ENCODE results near the gene NCKAP5.

Gene NCKAP5

DNA sequence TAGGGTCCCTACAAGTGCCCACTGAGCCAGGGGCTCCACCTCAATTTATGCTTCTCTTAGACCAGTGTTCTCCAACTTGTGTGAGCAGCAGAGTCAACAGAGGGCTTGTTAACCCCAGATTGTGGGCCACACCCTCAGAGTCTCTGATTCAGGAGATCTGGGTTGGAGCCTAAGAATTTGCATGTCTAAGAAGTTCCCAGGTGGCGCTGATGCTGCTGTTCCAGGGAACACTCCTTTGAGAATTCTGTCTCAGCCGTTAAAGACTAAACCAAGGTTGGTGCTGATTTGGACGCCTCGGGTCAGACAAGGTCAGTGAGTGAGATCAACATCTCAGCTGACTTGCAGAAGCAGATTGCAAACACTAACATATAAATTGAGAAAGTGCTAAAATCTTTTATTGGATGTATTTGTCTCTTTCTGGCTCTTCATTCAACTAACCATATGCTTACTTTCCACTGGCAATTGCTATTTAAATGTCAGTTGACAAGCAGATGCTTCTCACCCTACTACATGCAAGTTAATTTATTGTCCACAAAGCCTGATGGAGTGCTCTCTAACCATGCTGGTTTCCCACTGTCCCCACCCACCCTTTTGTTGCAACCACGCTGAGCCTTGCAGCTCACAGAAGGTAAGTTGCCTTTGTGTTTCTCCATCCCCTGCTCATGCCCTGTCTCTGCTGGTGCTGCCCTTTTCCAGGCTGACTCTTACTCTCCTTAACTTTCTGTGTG is 929.8 kb downstream of the NCKAP5 start:
- no peak for DNase-seq

DNA sequence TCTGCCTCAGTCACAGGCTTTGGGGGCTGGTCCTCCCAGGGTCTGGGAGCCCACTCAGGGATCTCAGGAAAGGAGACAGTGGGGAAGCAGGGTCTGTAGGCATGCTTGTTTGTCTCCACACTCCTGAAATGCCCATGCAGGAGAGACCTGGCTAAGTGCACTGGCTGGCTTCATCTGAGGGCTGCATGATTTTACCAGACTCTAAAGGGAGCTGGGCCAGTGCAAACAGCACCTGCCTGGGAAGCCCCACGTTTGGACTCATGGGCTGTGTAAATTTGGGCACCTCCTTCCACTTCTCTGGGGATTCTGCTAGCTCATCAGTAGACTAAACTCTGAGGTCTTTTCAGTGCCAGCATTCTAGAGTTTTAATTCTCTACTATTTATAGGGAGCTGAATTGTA is 931.9 kb downstream of the NCKAP5 start:
- no peak for DNase-seq

DNA sequence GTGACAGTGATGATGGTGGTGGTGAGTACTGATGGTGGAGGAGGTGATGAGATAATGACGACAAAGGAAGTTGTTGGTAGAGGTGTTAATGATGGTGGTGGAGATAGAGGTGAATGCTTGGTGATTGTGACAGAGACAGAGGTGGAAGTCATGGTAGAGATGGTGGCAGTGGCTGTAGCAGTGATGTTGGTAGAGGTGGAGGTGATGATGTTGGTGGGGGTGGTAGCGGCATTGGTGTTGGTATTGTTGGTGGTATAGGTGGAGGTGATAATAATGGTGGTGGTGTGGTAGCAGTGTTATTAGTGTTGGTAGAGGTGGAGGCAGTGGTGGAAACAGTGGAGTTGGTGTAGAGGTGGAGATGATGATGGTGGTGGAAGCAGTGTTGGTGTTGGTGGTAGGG is 934.6 kb downstream of the NCKAP5 start:
- DNase-seq: no peak

DNA sequence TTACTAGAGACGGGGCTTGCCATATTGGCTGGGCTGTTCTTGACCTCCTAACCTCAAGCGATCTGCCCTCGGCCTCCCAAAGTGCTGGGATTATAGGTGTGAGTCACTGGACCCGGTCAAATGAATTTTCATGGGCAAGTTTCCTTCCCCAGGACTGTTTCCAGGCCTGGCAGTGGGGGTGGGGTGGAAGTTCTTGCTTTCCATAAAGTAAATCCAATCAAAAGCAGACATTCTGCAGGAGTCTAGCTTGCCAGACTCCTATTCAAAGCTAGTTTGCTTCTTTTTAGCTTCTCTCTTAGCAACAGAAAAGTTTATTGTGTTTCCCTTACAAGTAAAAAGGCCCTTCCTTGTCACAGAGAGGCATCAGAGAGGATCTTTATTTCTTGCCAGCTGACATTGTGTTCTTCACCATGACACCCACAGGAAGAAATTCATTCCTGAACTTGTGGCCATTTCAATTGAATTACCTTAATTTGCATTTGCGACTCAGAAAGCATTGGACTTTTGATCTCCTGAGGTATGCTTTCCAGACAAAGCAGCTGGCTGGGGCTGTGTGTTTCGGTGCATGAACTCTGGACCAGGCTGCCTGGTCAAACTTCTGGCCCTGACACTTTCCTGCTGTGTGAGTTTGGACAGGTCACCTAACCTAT is 936.1 kb downstream of the NCKAP5 start:
- no peak for DNase-seq

DNA sequence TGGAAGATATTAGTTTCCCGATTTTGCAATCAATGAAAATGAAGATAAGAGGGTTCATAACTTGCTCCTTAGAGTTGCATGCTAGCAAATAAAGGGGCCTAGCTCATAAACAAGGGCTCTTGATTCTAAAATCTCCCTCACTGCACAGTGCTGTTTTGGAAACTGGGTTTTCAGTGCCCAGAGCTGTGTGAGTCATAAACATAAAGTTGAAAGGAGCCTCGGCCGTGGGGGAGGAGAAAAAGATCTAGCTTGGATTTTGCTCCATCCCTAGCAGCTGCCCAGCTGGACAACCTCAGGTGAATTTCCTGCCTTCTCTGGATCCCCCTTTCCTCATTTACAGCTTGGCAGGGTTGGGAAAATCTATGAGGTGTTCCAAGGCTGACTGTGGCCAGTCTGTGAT is 940.7 kb downstream of the NCKAP5 start:
- no peak for DNase-seq

DNA sequence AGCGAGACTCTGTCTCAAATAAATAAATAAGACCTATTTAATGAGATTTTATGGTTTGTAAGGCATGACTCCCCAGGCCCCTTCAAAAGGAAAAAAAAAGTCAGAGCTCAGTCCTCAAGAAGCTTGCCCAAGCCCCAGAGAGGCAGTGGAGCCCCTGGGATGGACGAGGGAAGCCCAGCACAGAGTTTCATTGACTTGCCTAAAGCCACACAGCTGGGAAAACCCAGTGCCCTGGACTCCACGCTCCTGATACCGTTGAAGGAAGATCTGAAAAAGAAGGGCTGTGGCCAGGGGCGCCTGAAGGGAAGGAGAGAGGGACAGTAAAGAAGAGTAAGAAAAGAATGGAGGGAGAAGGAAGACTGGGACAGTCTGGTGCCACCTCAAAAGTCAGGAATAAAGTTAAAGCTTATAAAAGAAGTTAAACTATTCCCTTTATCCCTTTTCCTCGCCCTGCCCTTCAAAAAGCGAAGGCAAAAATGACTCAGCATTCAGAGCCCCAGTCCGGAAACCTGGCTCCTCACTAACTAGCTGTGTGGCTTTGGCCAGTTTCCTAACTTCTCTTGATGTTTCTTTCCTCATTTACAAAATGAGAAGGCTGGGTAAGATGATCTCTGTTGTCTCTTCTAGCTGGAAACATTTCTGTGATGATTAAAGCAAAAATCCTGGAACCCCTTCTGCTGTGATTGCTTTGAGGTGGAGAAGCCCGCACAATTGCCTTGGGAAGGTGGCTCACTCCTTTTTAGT is 945.0 kb downstream of the NCKAP5 start:
- DNase-seq: no peak
